ENCODE measurements around the gene CABLES1.
A peak's percentile ranks its signal among the peaks of the same experiment; 100 is the strongest.

Gene CABLES1

GRCh38 chr18:23113576-23113975 lies 21.7 kb upstream of the CABLES1 start:
- no peak for DNase-seq

- DNase-seq: no peak
These were observed 21.0 kb upstream of the CABLES1 start for GRCh38 chr18:23114171-23114881.

GRCh38 chr18:23114911-23115310 lies 20.4 kb upstream of the CABLES1 start:
- DNase-seq: no peak

GRCh38 chr18:23115683-23116096 lies 19.6 kb upstream of the CABLES1 start:
- no peak for DNase-seq

- no peak for DNase-seq
These were observed 14.2 kb upstream of the CABLES1 start for GRCh38 chr18:23121133-23121532.

GRCh38 chr18:23122334-23123229 lies 12.7 kb upstream of the CABLES1 start:
- no peak for DNase-seq

GRCh38 chr18:23126376-23127056 lies 8.8 kb upstream of the CABLES1 start:
- no peak for DNase-seq

- DNase-seq: no peak
These were observed 8.2 kb upstream of the CABLES1 start for GRCh38 chr18:23127090-23127489.

- DNase-seq: no peak
These were observed 5.8 kb upstream of the CABLES1 start for GRCh38 chr18:23129355-23130002.

GRCh38 chr18:23131693-23132319 lies 3.5 kb upstream of the CABLES1 start:
- DNase-seq: peak; percentile 70 to 73

GRCh38 chr18:23133860-23134779 lies 1.2 kb upstream of the CABLES1 start:
- peak; percentile 31 to 43 for DNase-seq

GRCh38 chr18:23135550-23136325 lies 453 bp downstream of the CABLES1 start:
- no peak for DNase-seq

GRCh38 chr18:23136326-23137096 lies 1.2 kb downstream of the CABLES1 start:
- DNase-seq: peak in 1 of 2 donors; percentile 10

GRCh38 chr18:23137097-23137635 lies 1.9 kb downstream of the CABLES1 start:
- DNase-seq: no peak

- DNase-seq: no peak
These were observed 2.5 kb downstream of the CABLES1 start for GRCh38 chr18:23137788-23138216.

GRCh38 chr18:23138471-23138870 lies 3.2 kb downstream of the CABLES1 start:
- no peak for DNase-seq

- no peak for DNase-seq
These were observed 6.1 kb downstream of the CABLES1 start for GRCh38 chr18:23141104-23141999.

- no peak for DNase-seq
These were observed 7.1 kb downstream of the CABLES1 start for GRCh38 chr18:23142251-23142929.

Measured in activated CD4-positive, alpha-beta T cell treated with anti-CD3 and anti-CD28 coated beads for 4 hours (primary cell).